H9 (cell line): ENCODE results near the gene SYT11. TPM values are rescaled to one million over a fixed set of nuclear protein-coding genes. Genes with fewer than 3 reads are reported as not detected.

Source experiments
- DNase-seq: peaks from one replicate; pipeline ENCODE4 v3.0.0-alpha.2; 2017
- H2AFZ ChIP-seq: one replicate; pipeline ENCODE4 v1.6.1; 2013; ENCODE audit warnings: mild to moderate bottlenecking, low read length, control low read depth, moderate library complexity
- H2AK5ac ChIP-seq: 2 replicates; pipeline ENCODE4 v1.6.1; 2013; ENCODE audit warnings: low read length, control low read depth, mixed read lengths; ENCODE audit not compliant: insufficient read length
- H2BK120ac ChIP-seq: one replicate; pipeline ENCODE4 v1.6.1; 2013; ENCODE audit warnings: low read depth, mild to moderate bottlenecking, low read length, control low read depth, inconsistent platforms; ENCODE audit not compliant: poor library complexity, severe bottlenecking
- H2BK12ac ChIP-seq: 2 replicates; pipeline ENCODE4 v1.6.1; 2013; ENCODE audit warnings: low read length, control low read depth, mixed read lengths, low read depth; ENCODE audit not compliant: insufficient read length
- H2BK15ac ChIP-seq: 2 replicates; pipeline ENCODE4 v1.6.1; 2013; ENCODE audit warnings: low read depth, low read length, control low read depth
- H2BK20ac ChIP-seq: one replicate; pipeline ENCODE4 v1.6.1; 2013; ENCODE audit warnings: low read depth, mild to moderate bottlenecking, low read length, control low read depth, inconsistent platforms; ENCODE audit not compliant: poor library complexity, severe bottlenecking
- H2BK5ac ChIP-seq: 2 replicates; pipeline ENCODE4 v1.6.1; 2013; ENCODE audit warnings: low read length, control low read depth, mixed read lengths; ENCODE audit not compliant: insufficient read length
- H3K14ac ChIP-seq: 2 replicates; pipeline ENCODE4 v1.6.1; 2013; ENCODE audit warnings: low read length, control low read depth; ENCODE audit not compliant: insufficient read depth
- H3K18ac ChIP-seq: 2 replicates; pipeline ENCODE4 v1.6.1; 2013; ENCODE audit warnings: low read depth, mild to moderate bottlenecking, mixed read lengths, low read length, control low read depth; ENCODE audit not compliant: insufficient read length
- H3K23ac ChIP-seq: 2 replicates; pipeline ENCODE4 v1.6.1; 2013; ENCODE audit warnings: low read length, control low read depth, mixed read lengths, low read depth; ENCODE audit not compliant: insufficient read length
- H3K23me2 ChIP-seq: 2 replicates; pipeline ENCODE4 v1.6.1; 2013; ENCODE audit warnings: low read depth, mild to moderate bottlenecking, mixed read lengths, low read length, control low read depth; ENCODE audit not compliant: insufficient read length, poor library complexity, severe bottlenecking
- H3K27ac ChIP-seq: 2 replicates; pipeline ENCODE4 v1.5.1; 2013; ENCODE audit warnings: low read length, control low read depth, mixed read lengths, low read depth; ENCODE audit not compliant: insufficient read length
- H3K27me3 ChIP-seq: 2 replicates; pipeline ENCODE4 v1.6.1; 2013; ENCODE audit warnings: low read length, control low read depth, inconsistent platforms; ENCODE audit not compliant: insufficient read depth
- H3K4ac ChIP-seq: 2 replicates; pipeline ENCODE4 v1.6.1; 2013; ENCODE audit warnings: low read depth, mild to moderate bottlenecking, control low read depth, inconsistent platforms, low read length, moderate library complexity
- H3K4me1 ChIP-seq: 2 replicates; pipeline ENCODE4 v1.6.1; 2013; ENCODE audit warnings: low read length, control low read depth, inconsistent platforms; ENCODE audit not compliant: insufficient read depth
- H3K4me2 ChIP-seq: 2 replicates; pipeline ENCODE4 v1.6.1; 2013; ENCODE audit warnings: low read length, control low read depth, mixed read lengths; ENCODE audit not compliant: insufficient read length, insufficient read depth
- H3K56ac ChIP-seq: 2 replicates; pipeline ENCODE4 v1.6.1; 2013; ENCODE audit warnings: low read depth, mild to moderate bottlenecking, mixed read lengths, low read length, control low read depth; ENCODE audit not compliant: insufficient read length
- H3K79me1 ChIP-seq: 2 replicates; pipeline ENCODE4 v1.6.1; 2013; ENCODE audit warnings: low read depth, mild to moderate bottlenecking, moderate library complexity, low read length, control low read depth, inconsistent platforms; ENCODE audit not compliant: insufficient read depth, poor library complexity, severe bottlenecking
- H3K79me2 ChIP-seq: 2 replicates; pipeline ENCODE4 v1.6.1; 2013; ENCODE audit warnings: low read length, control low read depth, inconsistent platforms; ENCODE audit not compliant: insufficient read depth
- H3K9ac ChIP-seq: 2 replicates; pipeline ENCODE4 v1.6.1; 2013; ENCODE audit warnings: low read length, control low read depth, mixed read lengths; ENCODE audit not compliant: insufficient read length; ENCODE audit errors: extremely low read depth
- H3K9me3 ChIP-seq: one replicate; pipeline ENCODE4 v1.6.1; 2013; ENCODE audit warnings: low read depth, low read length, inconsistent platforms; ENCODE audit not compliant: control insufficient read depth
- H3T11ph ChIP-seq: one replicate; pipeline ENCODE4 v1.6.1; 2013; ENCODE audit warnings: mild to moderate bottlenecking, low read length, control low read depth, inconsistent platforms
- H4K20me1 ChIP-seq: one replicate; pipeline ENCODE4 v1.6.1; 2013; ENCODE audit not compliant: control insufficient read depth, insufficient read length, insufficient read depth
- H4K5ac ChIP-seq: 2 replicates; pipeline ENCODE4 v1.6.1; 2013; ENCODE audit warnings: low read depth, mild to moderate bottlenecking, mixed read lengths, low read length, control low read depth; ENCODE audit not compliant: insufficient read length
- H4K8ac ChIP-seq: replicated peaks from 2 replicates; pipeline ENCODE4 v1.6.1; 2013; ENCODE audit warnings: low read length, control low read depth, mixed read lengths, low read depth; ENCODE audit not compliant: insufficient read length
- H4K91ac ChIP-seq: 2 replicates; pipeline ENCODE4 v1.6.1; 2013; ENCODE audit warnings: low read depth, mild to moderate bottlenecking, moderate library complexity, mixed read lengths, low read length, control low read depth; ENCODE audit not compliant: insufficient read length
- H3K27ac Mint-ChIP-seq, 3 experiments: 2 replicates in 2 of 3; 3 replicates in 1 of 3; pipeline ENCODE4 v1.8.0; 2020 to 2021; ENCODE audit warnings: mixed read lengths in 3 of 3, mild to moderate bottlenecking in 1 of 3, moderate library complexity in 1 of 3
- H3K27me3 Mint-ChIP-seq: 2 replicates; pipeline ENCODE4 v1.8.0; 2021; ENCODE audit warnings: low read depth, mild to moderate bottlenecking, moderate library complexity, mixed read lengths
- H3K36me3 Mint-ChIP-seq, 3 experiments: 2 replicates in 2 of 3; 3 replicates in 1 of 3; pipeline ENCODE4 v1.8.0; 2020 to 2021; ENCODE audit warnings: low read depth in 3 of 3, mixed read lengths in 3 of 3; ENCODE audit not compliant: insufficient read depth in 1 of 3
- H3K4me1 Mint-ChIP-seq, 2 experiments: 2 replicates each; pipeline ENCODE4 v1.8.0; 2020; ENCODE audit warnings: mixed read lengths in 2 of 2
- H3K4me3 Mint-ChIP-seq, 2 experiments: 2 replicates in 1 of 2; 3 replicates in 1 of 2; pipeline ENCODE4 v1.8.0; 2020 to 2021; ENCODE audit warnings: mild to moderate bottlenecking in 2 of 2, mixed read lengths in 2 of 2, moderate library complexity in 1 of 2
- H3K9me3 Mint-ChIP-seq, 2 experiments: 2 replicates in 1 of 2; 3 replicates in 1 of 2; pipeline ENCODE4 v1.8.0; 2020; ENCODE audit warnings: mild to moderate bottlenecking in 2 of 2, mixed read lengths in 2 of 2, moderate library complexity in 1 of 2
- WGBS: extraction: QIAGEN DNeasy Blood & Tissue Kit; methylation state at CpG from one replicate; pipeline ENCODE4 v1.1.7; 2013; ENCODE audit warnings: missing lambda C conversion rate, low lambda C conversion rate, mixed read lengths; ENCODE audit not compliant: insufficient read length; ENCODE audit errors: extremely low coverage; 5-methylcytosine and 5-hydroxymethylcytosine counted together
- total RNA-seq: library from RNA; stranded (reverse); gene quantifications from 2 replicates; pipeline ENCODE4 v1.2.1, GENCODE V29; 2021
- TF ChIP-seq, protein P1 (sequence below): fragments of 200-600 bp; sonication (generic); conservative IDR thresholded peaks from 3 replicates; pipeline ENCODE4 v1.8.0; 2021; ENCODE audit warnings: antibody characterized with exemption, mild to moderate bottlenecking

SYT11 gene
- total RNA-seq, 1 experiment from 2014 or later = 0.28 TPM

DNA sequence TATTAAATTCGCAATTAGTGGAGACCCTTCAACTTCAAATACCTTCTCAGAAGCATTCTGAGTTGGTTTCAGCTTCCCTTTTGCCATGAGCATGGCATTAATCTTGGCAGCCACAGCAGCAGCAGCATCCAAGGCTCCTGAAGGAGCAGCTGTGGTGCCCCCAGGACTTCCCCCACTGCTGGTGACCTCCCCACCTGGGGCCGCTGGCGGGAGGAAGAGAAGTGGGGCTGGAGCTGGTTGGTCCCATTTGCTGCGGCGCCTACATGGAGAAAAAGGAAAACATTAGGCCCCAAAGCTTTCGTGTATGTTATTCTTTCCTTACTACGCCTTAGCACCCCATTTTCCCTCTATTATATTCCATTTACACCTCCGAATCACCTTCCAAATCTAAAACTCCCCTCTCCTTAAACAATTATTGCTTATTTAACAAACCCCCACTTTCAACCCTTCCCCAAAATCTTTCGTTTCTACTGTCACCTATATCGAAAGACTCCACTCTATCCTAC is 74.3 kb downstream of the SYT11 start:
- Histone ChIP-seq H4K8ac (no peak overlapping the region), H3K4ac (peak overlapping the region; percentile 38; the same call in 1 of the 2 replicates), H3K27ac (no peak overlapping the region), H2BK120ac (no peak overlapping the region), H4K5ac (no peak overlapping the region), H3K18ac (no peak overlapping the region), H2BK15ac (no peak overlapping the region), H4K20me1 (no peaks in the 10 kb centered on the region), H3K14ac (peak overlapping the region; percentile 93; the same call in 1 of the 2 replicates), H3K4me1 (no peaks in the 10 kb centered on the region; the same call in 1 of the 2 replicates), H3T11ph (no peak overlapping the region), H3K9me3 (no peaks in the 10 kb centered on the region), H3K79me1 (peaks cover 9% of the 10 kb centered on the region), H3K23me2 (peaks cover 6% of the 10 kb centered on the region), H3K23ac (no peak overlapping the region), H2BK12ac (no peak overlapping the region), H3K27me3 (no peaks in the 10 kb centered on the region), H2BK20ac (no peak overlapping the region), H3K79me2 (peaks cover 19% of the 10 kb centered on the region; the same call in 1 of the 2 replicates), H4K91ac (no peak overlapping the region), H3K4me2 (peak overlapping the region; percentile 93), H2AK5ac (no peak overlapping the region), H2BK5ac (peak overlapping the region; percentile 88), H3K56ac (peak overlapping the region; percentile 31), H3K9ac (peak overlapping the region; percentile 97), H2AFZ (no peak overlapping the region)
- H3K4me3 Mint-ChIP-seq = no peak overlapping the region
- peaks cover 25 to 33% (median 28%) of the 10 kb centered on the region in 3 experiments for H3K36me3 Mint-ChIP-seq
- TF ChIP-seq, protein P1, sequence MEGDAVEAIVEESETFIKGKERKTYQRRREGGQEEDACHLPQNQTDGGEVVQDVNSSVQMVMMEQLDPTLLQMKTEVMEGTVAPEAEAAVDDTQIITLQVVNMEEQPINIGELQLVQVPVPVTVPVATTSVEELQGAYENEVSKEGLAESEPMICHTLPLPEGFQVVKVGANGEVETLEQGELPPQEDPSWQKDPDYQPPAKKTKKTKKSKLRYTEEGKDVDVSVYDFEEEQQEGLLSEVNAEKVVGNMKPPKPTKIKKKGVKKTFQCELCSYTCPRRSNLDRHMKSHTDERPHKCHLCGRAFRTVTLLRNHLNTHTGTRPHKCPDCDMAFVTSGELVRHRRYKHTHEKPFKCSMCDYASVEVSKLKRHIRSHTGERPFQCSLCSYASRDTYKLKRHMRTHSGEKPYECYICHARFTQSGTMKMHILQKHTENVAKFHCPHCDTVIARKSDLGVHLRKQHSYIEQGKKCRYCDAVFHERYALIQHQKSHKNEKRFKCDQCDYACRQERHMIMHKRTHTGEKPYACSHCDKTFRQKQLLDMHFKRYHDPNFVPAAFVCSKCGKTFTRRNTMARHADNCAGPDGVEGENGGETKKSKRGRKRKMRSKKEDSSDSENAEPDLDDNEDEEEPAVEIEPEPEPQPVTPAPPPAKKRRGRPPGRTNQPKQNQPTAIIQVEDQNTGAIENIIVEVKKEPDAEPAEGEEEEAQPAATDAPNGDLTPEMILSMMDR = no peak
- no peak overlapping the region for H3K27ac Mint-ChIP-seq
- H3K9me3 Mint-ChIP-seq = no peaks in the 10 kb centered on the region
- peaks cover 19 to 21% of the 10 kb centered on the region in 2 experiments for H3K4me1 Mint-ChIP-seq
- no peak for DNase-seq
- WGBS = 100% methylated on average over 4 of the region's 10 CpGs
- H3K27me3 Mint-ChIP-seq = no peaks in the 10 kb centered on the region
